HG03457 (cell line): ENCODE data around the gene NTN4.
"Not testable (repeated sequence)": the region's sequence is repeated elsewhere in the genome, so short reads cannot be mapped to it uniquely, and the experiment has no call there.

Source experiments
- ATAC-seq: cut with Tn5 transposase; IDR thresholded peaks from one replicate; pipeline ENCODE4 v1.9.1; 2021; ENCODE audit warnings: moderate number of reproducible peaks; ENCODE audit not compliant: unreplicated experiment

Gene NTN4

GRCh38 chr12:95796982-95797289 is 6.4 kb upstream of the NTN4 start:
- ATAC-seq = no peak

DNA sequence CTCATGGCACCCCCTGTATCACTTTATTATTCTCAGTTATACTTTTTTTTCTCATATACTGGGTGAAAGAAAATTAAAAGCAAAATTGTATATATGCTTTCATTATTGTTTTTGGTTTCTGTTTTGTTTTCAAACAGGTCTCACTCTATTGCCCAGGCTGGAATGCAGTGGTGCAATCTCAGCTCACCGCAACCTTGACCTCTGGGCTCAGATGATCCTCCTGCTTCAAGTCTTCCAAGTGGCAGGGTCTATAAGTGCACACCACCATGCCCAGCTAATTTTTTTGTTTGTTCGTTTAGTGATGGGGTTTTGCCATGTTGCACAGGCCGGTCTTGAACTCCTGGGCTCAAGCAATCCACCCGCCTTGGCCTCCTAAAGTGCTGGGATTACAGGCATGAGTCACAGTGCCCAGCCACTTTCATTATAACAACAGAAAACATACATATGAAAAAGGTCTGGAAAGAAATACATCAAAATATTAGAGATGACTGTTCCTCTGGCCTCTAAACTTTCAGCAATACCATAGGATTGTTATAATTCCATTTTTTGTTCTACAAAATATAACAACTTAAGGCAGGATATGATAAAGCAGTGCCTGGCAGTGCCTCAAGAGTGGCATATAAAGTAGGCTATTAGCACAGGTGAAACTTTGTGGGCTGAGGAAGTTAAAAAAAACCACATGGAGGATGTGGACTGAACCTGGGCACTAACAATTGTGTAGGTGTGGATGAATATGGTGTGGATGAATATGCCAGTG is 5.8 kb upstream of the NTN4 start:
- no peak for ATAC-seq

DNA sequence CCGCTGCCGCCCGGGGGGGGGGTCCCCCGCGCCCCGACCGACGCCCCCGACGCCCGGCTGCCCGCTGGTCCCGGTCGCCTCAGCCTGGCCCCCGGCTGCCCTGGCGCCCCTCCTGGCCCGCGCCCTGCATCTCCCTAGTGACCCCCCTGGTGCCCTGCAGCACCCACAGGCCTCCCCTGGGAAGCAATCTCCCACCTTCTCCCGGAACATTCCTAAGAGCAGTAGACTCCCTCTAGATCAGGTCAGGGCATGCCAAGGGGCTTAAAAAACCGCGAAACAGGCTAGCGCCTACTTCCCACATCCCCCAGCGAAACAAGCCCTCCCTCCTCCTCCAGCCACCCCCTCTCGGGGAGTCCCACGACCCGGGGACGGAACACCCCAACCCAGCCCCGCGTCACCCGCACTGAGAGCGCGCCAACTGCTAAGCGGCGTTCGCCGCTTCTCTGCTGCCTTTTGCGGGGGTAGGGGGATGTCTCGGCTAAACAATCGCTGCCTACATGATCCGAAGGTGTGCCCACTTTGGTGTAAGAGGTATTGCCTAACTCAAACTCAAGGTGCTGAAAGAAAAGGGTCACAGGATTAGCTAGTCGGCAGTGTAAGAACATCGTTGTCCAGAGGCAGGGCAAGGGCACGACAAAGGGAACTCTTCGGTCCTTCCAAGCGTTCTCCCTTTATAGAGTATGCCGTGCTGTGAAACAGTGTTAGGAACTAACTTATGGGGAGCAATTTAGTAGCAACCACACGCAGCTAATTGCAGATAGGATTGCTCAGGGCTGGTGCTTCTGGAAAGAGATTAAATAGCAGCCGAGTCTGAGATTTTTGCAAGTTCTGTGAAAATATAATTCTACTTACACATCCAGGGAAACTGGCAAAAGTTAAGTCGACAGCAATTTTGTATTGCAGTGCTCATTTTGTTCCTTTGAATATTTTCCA is 619 bp upstream of the NTN4 start:
- no peak for ATAC-seq

DNA sequence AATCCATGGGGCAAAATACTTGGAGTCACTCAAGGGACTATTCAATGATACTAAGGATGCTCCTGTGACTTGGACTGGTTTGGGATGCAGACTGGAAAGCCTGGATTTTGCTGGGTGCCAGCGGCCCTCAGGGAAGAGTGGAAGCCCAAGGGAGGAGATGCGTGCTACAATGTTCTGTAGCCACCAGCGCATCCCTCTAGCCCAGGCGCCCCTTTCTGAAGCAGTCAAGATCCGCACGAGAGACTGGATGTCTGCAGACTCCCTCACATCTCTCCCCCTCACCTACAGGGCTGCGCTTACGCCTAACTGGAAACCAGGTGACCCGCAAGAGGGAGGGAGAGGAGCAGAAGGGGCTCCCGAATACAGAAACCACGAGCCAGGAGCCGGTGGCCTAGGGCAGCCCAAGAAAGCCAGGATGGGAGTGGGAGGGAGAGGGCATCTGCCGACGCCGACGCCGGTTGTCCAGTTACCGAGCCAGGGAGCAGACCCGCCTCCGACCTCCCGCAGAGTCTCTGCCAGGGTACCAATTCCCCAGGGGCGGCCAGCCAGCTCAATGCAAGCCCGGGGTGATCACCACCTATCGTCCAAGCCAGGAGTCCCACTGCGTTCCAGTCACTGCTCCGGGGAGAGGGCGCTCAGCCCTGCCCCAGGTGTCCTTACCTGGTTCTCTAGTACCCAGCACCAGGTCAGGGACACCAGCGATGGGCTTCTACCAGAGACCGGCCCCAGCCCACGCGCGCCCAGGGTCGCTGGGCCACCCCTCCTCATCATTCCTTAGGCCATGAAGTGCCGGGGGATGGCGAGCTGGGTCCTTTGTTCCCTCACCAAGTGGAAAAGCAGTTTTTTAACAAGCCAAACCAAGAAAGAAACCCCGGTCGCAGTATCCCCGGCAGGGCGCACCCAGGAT is 1.2 kb downstream of the NTN4 start:
- ATAC-seq = no peak

- no peak for ATAC-seq
These were observed 1.9 kb downstream of the NTN4 start for GRCh38 chr12:95788637-95789036.

GRCh38 chr12:95787274-95787818 is 3.2 kb downstream of the NTN4 start:
- no peak for ATAC-seq

DNA sequence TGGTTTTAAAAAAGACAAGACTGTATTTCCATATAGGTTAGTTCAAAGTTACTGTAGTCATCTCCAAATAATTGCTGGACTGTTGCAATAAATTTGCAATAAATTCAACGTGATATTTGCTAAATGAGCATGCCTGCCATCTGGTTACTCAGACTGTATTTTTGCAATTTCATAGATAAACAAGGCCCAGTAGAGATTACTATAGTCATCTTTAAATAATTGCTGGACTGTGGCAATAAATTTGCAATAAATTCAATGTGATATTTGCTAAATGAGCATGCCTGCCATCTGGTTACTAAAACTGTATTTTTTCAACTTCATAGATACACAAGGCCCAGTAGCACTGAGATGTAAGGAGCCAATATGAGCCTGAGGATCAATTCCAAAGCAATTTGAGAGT is 5.6 kb downstream of the NTN4 start:
- ATAC-seq = no peak

- no peak for ATAC-seq
These were observed 6.3 kb downstream of the NTN4 start for GRCh38 chr12:95784286-95784685.

DNA sequence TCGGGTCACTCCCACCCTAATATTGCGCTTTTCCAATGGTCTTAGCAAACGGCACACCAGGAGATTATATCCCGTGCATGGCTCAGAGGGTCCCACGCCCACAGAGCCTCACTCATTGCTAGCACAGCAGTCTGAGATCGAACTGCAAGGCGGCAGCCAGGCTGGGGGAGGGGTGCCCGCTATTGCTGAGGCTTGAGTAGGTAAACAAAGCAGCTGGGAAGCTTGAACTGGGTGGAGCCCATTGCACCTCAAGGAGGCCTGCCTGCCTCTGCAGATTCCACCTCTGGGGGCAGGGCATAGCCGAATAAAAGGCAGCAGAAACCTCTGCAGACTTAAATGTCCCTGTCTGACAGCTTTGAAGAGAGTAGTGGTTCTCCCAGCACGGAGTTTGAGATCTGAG is 15.1 kb downstream of the NTN4 start:
- not testable (repeated sequence) for ATAC-seq

- no peak for ATAC-seq
These were observed 16.1 kb downstream of the NTN4 start for GRCh38 chr12:95774311-95775045.

DNA sequence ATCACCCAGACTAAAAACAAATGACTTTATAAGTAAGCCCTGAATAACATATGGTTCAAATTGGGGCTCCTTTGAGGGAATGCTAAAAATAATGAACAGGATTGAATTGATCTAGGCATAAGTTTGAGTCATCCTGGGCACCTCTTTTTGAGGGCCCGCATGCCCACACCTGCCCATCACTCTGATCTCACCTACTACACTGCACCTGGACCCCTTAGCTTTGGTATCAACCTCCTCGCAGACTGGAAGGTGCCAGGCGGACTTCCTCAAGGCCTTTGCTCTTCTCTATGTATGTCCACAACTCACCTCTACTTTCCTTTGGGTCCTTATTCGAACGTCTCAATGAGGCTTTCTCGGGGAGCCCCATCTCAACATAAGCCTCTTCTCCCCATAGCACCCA is 17.2 kb downstream of the NTN4 start:
- no peak for ATAC-seq

- no peak for ATAC-seq
These were observed 22.9 kb downstream of the NTN4 start for GRCh38 chr12:95767703-95768102.

DNA sequence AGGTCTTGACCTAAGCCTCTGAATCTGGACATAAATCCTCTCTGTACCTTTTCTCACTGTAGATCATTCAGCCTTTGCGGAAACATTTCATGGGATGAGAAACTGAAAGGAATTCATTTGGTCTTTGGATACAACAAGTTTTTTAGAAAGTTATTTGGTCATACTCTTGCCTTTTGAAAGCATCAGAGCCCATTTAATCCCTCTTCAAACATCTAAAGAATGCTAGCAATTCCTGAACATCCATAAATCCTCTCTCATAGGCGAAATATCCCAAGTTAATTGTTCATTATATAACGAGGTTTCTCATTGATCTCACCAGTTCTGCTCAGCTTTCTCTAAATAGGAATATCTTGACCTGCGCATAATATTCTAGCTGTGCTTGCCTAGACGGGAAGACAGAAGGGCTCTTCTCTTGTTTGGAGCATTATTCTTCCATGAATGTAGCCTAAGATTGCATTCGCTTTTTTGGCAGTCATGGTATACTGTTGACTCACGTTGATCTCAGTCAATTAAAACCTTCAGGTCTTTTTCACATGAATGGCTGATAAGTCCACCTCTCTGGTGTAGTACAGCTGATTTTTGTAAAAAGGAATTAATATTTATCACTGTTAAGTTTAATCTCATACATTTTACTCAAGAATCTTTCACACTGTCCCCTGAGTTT is 24.1 kb downstream of the NTN4 start:
- no peak for ATAC-seq

DNA sequence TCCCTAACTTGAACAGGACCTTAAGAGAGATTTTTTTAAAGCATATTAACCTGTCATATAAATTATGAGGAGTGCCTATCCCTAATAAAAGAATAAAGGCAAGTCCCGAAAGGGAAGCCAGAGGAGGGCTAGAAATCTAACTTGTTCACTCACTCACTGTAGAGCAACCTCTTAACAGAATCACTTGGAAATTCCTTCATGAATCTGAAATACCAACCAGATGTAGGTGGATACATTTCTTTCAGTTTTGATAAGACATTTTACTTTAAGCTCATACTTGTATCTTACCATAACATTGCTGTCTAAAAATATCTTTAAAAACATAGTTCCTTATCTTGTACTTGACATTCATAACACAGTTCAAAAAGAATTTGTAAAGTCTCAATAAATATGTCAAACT is 25.7 kb downstream of the NTN4 start:
- ATAC-seq = no peak

GRCh38 chr12:95763809-95764253 is 26.7 kb downstream of the NTN4 start:
- ATAC-seq = no peak

DNA sequence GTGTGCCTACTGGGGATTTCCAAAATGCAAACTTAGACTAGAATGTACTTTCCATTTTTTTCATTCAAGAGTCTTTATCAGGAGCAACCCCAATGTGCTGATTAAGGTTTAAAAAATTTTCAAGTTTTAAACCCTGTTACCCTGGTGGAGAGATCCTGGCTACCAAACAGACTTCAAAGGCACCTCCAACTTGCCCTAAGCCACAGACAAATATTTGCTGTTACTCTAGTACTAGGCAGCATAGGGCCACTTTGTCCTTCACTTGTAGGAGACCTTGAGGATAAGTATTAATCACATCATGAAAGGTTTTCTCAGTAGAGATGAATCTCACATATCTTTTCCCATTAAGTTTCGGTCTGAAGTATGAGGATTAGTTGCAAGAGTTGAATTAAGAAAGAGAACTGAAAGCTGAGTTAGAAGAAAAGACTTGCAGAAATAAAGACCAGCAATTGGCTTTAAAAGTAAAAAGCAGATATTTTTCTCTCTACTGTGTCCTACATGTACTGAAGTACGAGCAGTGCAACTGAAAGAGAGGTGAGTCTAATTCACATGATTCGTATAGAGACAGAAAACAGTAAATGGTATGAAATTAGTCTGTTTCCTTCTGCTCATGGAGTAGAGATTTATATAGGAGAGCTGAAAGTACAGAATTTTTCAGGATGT is 28.3 kb downstream of the NTN4 start:
- ATAC-seq = no peak

DNA sequence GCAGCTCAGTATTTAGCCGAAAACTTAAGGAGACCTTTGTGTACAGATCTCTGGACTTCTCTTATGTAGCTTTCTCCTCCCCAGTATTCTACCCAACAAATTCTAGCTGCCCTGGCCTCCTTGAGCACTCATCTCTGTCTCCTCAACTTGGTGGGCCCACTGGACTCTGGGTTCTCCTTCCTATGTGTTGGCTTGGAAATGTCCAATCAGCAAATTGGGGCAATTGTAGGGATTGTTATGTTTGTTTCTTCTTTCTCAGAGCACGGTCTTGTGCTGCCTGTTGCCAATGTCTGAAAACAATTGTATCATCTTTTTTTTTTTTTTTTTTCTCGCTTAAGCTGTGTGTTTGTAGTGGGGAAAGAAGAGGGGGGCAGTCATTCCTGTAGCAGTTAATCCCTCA is 30.2 kb downstream of the NTN4 start:
- ATAC-seq = no peak

GRCh38 chr12:95759718-95760117 is 30.8 kb downstream of the NTN4 start:
- ATAC-seq = no peak

GRCh38 chr12:95759039-95759438 is 31.5 kb downstream of the NTN4 start:
- ATAC-seq = no peak
